OCI-M2 (cell line): ENCODE data around the gene SYT2.
"Not testable (repeated sequence)": the region's sequence is repeated elsewhere in the genome, so short reads cannot be mapped to it uniquely, and the experiment has no call there.

Source experiments
- DNase-seq: peaks from one replicate; lab custom pipeline; 2025; ENCODE audit not compliant: unreplicated experiment; lab: John Stamatoyannopoulos, UW

The SYT2 gene

GRCh38 chr1:202599669-202600431 lies 110.4 kb downstream of the SYT2 start:
- no peak for DNase-seq

DNA sequence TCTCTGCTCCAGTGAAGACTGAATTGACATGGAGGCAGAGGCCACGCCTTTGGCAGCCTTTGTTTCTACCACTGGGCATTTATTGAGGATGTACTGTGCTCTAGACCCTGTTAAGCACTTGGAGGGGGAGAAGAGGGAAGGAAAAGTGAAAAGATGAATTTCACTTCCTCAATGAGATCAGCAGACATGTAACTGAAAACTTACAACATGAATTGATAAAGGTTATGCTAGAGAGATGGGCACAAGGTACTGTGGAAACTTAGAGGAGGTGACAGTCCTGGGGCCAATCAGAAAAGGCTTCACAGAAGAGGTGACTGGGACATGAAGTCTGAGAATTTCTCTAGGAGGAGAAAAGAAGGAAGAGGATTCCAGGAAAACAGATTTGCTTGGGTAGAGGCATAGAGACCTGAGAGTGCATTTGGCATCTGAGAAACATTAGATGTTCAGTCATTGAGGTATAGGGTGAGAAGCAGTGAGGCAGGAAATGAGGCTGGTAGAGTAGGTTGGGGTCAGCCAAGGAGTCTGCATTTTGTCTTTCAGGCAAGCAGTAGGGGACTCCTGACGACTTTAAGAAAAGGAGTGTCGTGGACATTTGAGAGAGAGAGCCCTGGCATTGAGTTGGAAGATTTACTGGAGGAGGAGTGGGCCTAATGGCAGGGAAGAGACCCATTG lies 113.0 kb downstream of the SYT2 start:
- DNase-seq, result no peak

DNA sequence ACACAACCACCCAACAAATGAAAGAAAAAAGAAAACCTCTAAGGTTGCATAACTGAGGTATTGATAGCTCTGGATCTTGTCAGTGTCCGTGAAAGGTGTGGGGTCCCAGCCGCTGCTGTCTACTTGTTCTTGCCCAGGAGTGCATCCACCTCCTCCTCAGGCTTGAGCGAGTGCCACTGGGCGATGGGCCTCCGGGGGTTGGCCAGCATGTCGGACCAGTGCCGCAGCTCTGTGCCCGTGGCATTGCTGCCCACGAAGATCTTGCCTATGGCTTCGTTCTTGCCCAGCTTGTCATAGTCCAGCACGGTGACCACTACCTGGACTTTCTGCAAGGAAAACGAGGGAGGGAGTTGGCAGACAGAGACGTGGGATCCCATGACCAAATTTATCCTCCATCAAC lies 113.6 kb downstream of the SYT2 start:
- no peak for DNase-seq

GRCh38 chr1:202593845-202594244 lies 116.4 kb downstream of the SYT2 start:
- DNase-seq, result no peak

- no peak for DNase-seq
Measured at GRCh38 chr1:202592146-202592545, 118.1 kb downstream of the SYT2 start.

DNA sequence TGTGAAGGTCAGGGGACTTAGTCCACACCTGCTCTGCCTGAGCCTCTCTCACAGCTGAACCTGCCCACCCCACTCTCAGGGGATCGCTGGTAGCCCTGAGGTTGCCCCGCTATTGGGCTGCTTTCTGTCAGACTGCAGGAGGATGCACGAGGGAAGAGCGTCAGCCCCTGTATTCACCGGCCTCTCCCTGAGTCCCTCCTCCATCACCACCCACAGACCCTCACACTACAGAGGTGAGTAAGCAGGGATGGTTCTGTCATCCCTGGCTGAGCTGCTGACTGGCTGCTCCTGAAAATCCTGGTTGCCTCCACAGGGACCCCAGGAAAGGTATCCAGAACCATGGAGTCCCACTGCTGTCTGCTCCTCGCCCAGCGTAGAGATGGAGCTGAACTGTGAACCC lies 118.7 kb downstream of the SYT2 start:
- DNase-seq, result no peak

- no peak for DNase-seq
Measured at GRCh38 chr1:202590975-202591411, 119.3 kb downstream of the SYT2 start.

DNA sequence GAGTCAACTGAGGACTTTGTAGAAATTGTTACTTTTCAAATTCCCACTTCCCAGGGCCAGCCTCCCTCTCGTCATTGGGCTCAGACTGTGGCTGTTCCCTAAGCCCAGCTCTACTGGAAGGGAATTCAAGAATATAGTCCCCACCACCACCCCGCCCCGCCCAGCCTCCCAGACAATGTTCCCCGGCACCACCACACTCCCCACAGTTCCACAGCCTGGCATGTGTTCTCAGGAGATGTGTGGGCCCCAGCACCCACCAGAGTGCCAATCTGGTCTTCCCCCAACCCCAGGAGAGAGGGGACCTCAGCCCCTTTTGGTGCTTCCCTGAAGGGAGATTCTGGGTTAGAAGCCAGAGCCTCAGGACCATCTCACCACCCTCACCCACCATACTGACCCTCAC lies 120.1 kb downstream of the SYT2 start:
- no peak for DNase-seq

DNA sequence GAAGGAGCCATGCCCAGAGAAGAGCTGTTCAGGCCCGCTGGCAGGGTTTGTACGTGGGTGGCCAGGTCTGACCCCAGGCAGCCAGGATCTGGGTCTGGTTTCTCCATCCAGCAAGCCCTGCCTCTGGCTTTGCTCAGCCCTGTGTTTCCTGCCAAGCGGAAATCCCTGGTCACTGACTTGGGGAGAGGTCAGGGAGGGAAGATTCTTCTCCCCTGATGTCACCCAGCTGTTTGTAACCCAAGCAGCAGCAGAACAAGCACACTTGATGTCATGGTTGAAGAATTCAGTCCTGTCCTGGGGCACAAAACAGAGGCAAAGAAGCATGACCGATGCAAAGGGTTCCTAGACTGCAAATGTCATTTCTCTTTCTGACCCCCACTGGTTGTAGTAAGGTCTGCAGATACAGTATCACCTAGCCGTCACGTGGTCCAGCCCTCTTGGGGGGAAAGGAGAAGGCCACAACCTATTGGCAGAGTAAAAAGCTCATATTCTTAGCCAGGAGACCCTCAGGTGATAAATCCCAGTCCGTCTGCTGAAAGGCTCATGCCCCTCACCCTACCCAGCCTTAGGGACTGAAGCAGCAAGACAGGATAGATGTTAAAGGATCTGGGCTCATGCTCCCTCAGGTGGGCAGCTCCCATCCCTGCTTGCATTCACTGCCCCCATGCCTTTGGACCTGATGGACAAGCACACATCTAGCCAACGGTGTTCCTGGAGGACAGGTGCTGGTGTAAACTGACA lies 120.9 kb downstream of the SYT2 start:
- DNase-seq, result no peak

GRCh38 chr1:202588503-202589189 lies 121.6 kb downstream of the SYT2 start:
- no peak for DNase-seq

- no peak for DNase-seq
Measured at GRCh38 chr1:202587859-202588485, 122.3 kb downstream of the SYT2 start.

DNA sequence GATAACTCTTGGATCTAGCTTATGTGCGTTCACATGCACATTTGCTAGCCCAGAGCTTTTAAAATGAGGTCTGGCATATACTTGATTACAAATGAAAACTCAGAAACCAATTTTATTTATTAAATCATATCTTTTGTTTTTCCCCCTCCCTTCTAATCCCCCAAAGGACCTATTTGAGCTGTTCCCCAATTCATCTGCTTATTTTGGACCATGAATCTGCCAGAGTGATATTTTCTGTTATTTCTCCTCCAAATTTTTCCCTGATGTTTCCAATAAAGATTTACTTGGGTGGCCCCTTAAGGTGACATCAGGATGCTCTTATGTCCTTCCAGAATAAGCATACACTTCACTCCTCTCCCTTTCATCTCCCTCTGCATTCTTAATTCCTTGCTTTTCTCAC lies 123.4 kb downstream of the SYT2 start:
- no peak for DNase-seq

- no peak for DNase-seq
Measured at GRCh38 chr1:202586018-202586821, 124.0 kb downstream of the SYT2 start.

GRCh38 chr1:202585590-202585933 lies 124.7 kb downstream of the SYT2 start:
- no peak for DNase-seq

- no peak for DNase-seq
Measured at GRCh38 chr1:202584707-202585589, 125.3 kb downstream of the SYT2 start.

- DNase-seq, result not testable (repeated sequence)
Measured at GRCh38 chr1:202582350-202582749, 127.9 kb downstream of the SYT2 start.

DNA sequence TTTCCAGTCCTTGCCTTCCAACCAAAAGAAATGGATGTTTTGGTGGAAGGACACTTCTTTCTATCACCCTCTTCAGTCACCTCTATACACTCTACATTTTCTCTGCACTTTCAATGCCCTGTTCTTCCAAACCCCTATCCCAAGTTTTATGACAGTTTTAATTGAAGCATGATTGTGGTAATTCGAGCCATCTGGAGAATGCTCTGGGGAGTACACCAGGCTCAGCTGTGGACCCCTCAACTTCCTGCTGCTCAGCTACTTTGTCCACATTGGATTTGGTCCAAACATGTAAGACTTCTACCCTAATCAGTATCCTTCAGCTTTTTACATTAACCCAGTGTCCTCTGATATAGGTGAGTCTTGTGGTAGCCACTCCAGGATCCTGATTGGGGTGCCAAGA lies 129.6 kb downstream of the SYT2 start:
- no peak for DNase-seq

GRCh38 chr1:202579806-202580205 lies 130.4 kb downstream of the SYT2 start:
- no peak for DNase-seq

DNA sequence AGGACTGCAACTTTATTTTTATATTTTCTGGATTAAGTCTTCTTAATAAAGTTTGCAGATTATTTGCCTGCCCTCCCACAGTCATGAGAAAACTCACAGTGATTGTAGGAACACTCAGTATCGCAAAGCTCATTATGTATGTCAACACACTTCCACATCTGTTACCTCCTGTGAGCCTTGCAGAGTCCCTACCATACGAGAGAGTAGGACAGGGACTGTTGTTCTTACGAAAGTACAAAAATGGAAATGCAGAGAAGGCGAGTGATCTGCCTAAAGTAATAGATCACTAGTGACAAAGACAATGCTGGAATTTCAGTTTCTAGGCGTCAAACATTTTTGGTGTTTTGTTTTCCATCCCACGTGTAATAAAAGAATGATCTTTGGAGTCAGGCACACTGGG lies 131.7 kb downstream of the SYT2 start:
- no peak for DNase-seq
